Right renal cortex interstitium (tissue), 3 donors: ENCODE measurements around the gene ADAMTSL5. TPM values are rescaled to one million over a fixed set of nuclear protein-coding genes. Genes with fewer than 3 reads are reported as not detected.
"Not testable (repeated sequence)": the region's sequence is repeated elsewhere in the genome, so short reads cannot be mapped to it uniquely, and the experiment has no call there.

ENCODE experiments used
- DNase-seq, 3 donors: peaks; one replicate each; pipeline ENCODE4 v3.0.0-alpha.2; 2013; ENCODE audit warnings: low read depth in 3 of 3, low spot score in 2 of 3
- polyA plus RNA-seq, 3 donors: library from polyadenylated mRNA; unstranded; fragments of 120-200 nt; gene quantifications; one replicate each; pipeline ENCODE4 v1.2.1, GENCODE V29; 2013; ENCODE audit not compliant: insufficient read length in 3 of 3

Gene ADAMTSL5
- under 1 TPM; 0.52 to 0.61 (median 0.54) TPM for polyA plus RNA-seq

GRCh38 chr19:1512671-1513498 is at the start of gene ADAMTSL5:
ADAMTSL5 (minus strand) TSS chr19:1513019; CDS start chr19:1510943, 2,076 bp downstream.
- DNase-seq: no peak

- no peak for DNase-seq
Measured at GRCh38 chr19:1561236-1561842, 48.5 kb upstream of the ADAMTSL5 start.

GRCh38 chr19:1560286-1560882 is 47.6 kb upstream of the ADAMTSL5 start:
- DNase-seq: no peak

GRCh38 chr19:1558552-1558951 is 45.7 kb upstream of the ADAMTSL5 start:
- no peak for DNase-seq

- DNase-seq: no peak
Measured at GRCh38 chr19:1556390-1557070, 43.7 kb upstream of the ADAMTSL5 start.

GRCh38 chr19:1555487-1556389 is 42.9 kb upstream of the ADAMTSL5 start:
- DNase-seq: no peak

GRCh38 chr19:1554968-1555367 is 42.1 kb upstream of the ADAMTSL5 start:
- DNase-seq: no peak

- DNase-seq: no peak
Measured at GRCh38 chr19:1553415-1553814, 40.6 kb upstream of the ADAMTSL5 start.

- no peak for DNase-seq
Measured at GRCh38 chr19:1551068-1552040, 38.5 kb upstream of the ADAMTSL5 start.

- no peak for DNase-seq
Measured at GRCh38 chr19:1549332-1549945, 36.6 kb upstream of the ADAMTSL5 start.

- DNase-seq: no peak
Measured at GRCh38 chr19:1540365-1540925, 27.6 kb upstream of the ADAMTSL5 start.

GRCh38 chr19:1539749-1540148 is 26.9 kb upstream of the ADAMTSL5 start:
- not testable (repeated sequence) for DNase-seq

GRCh38 chr19:1538978-1539377 is 26.2 kb upstream of the ADAMTSL5 start:
- DNase-seq: no peak

GRCh38 chr19:1535699-1536098 is 22.9 kb upstream of the ADAMTSL5 start:
- not testable (repeated sequence) for DNase-seq

- no peak for DNase-seq
Measured at GRCh38 chr19:1534972-1535371, 22.2 kb upstream of the ADAMTSL5 start.

- no peak for DNase-seq
Measured at GRCh38 chr19:1533510-1534150, 20.8 kb upstream of the ADAMTSL5 start.

- DNase-seq: no peak
Measured at GRCh38 chr19:1532003-1532402, 19.2 kb upstream of the ADAMTSL5 start.

- no peak for DNase-seq
Measured at GRCh38 chr19:1531587-1531986, 18.8 kb upstream of the ADAMTSL5 start.
